ENCODE results near the gene RBMS1.

Gene RBMS1

GRCh38 chr2:160292225-160292624, 201.4 kb downstream of the RBMS1 start:
- H3K9me2 ChIP-seq (replicated peaks; ENCODE audit: low read depth, low read length): no peaks in the 10 kb centered on the region
- no peak overlapping the region for H3K4me2 ChIP-seq (ENCODE audit: low read depth, low read length, poor library complexity, severe bottlenecking)
- no peak overlapping the region for H2AFZ ChIP-seq (ENCODE audit: low read length)
- no peaks in the 10 kb centered on the region for H3K9me3 ChIP-seq (ENCODE audit: insufficient read depth, low read depth, low read length)
- H3K36me3 ChIP-seq (ENCODE audit: insufficient read depth, low read length): peaks cover 32% of the 10 kb centered on the region
- no peak overlapping the region for H3K9ac ChIP-seq (ENCODE audit: low read depth, low read length, poor library complexity, severe bottlenecking)
- H3K4me1 ChIP-seq (ENCODE audit: insufficient read depth, low read length, poor library complexity, severe bottlenecking): peaks cover 42% of the 10 kb centered on the region
- no peak overlapping the region for H3K4me3 ChIP-seq (ENCODE audit: low read length, poor library complexity, severe bottlenecking)
- no peaks in the 10 kb centered on the region for H3K79me2 ChIP-seq (ENCODE audit: insufficient read depth, low read length)
- no peaks in the 10 kb centered on the region for H3F3A ChIP-seq (ENCODE audit: low read depth)
- TF ChIP-seq CTCF (conservative IDR thresholded peaks at IDR 0.05; ENCODE audit: low read length) (peak; percentile 55), EZH2phosphoT487 (IDR thresholded peaks at IDR 0.05; ENCODE audit: borderline replicate concordance) (no peak)
- no peaks in the 10 kb centered on the region for H3K27me3 ChIP-seq (ENCODE audit: insufficient read depth, low read length, poor library complexity, severe bottlenecking)
- peaks cover 3% of the 10 kb centered on the region for H4K20me1 ChIP-seq (ENCODE audit: insufficient read depth, low read length, poor library complexity, severe bottlenecking)

GRCh38 chr2:160291382-160291781, 202.2 kb downstream of the RBMS1 start:
- Histone ChIP-seq H3K79me2 (ENCODE audit: insufficient read depth, low read length) (no peaks in the 10 kb centered on the region), H3K36me3 (ENCODE audit: insufficient read depth, low read length) (peaks cover 31% of the 10 kb centered on the region; the same call in 1 of the 2 replicates), H2AFZ (ENCODE audit: low read length) (no peak overlapping the region), H3K9ac (ENCODE audit: low read depth, low read length, poor library complexity, severe bottlenecking) (peak overlapping the region; percentile 21), H3K9me2 (replicated peaks; ENCODE audit: low read depth, low read length) (no peaks in the 10 kb centered on the region), H3F3A (ENCODE audit: low read depth) (no peaks in the 10 kb centered on the region), H3K27me3 (ENCODE audit: insufficient read depth, low read length, poor library complexity, severe bottlenecking) (no peaks in the 10 kb centered on the region), H3K4me1 (ENCODE audit: insufficient read depth, low read length, poor library complexity, severe bottlenecking) (peaks cover 42% of the 10 kb centered on the region), H4K20me1 (ENCODE audit: insufficient read depth, low read length, poor library complexity, severe bottlenecking) (peaks cover 3% of the 10 kb centered on the region), H3K4me2 (ENCODE audit: low read depth, low read length, poor library complexity, severe bottlenecking) (peak overlapping the region; percentile 45), H3K4me3 (ENCODE audit: low read length, poor library complexity, severe bottlenecking) (no peak overlapping the region), H3K9me3 (ENCODE audit: insufficient read depth, low read depth, low read length) (no peaks in the 10 kb centered on the region)
- TF ChIP-seq EZH2phosphoT487 (IDR thresholded peaks at IDR 0.05; ENCODE audit: borderline replicate concordance) (no peak), CTCF (conservative IDR thresholded peaks at IDR 0.05; ENCODE audit: low read length) (0 out of 2 replicates have a peak, but pooled peaks have one; percentile 7)

- Histone ChIP-seq H4K20me1 (ENCODE audit: insufficient read depth, low read length, poor library complexity, severe bottlenecking) (peaks cover 3% of the 10 kb centered on the region), H3K4me3 (ENCODE audit: low read length, poor library complexity, severe bottlenecking) (no peak overlapping the region), H3K36me3 (ENCODE audit: insufficient read depth, low read length) (peaks cover 29% of the 10 kb centered on the region; the same call in 1 of the 2 replicates), H3K4me1 (ENCODE audit: insufficient read depth, low read length, poor library complexity, severe bottlenecking) (peaks cover 36% of the 10 kb centered on the region), H3F3A (ENCODE audit: low read depth) (no peaks in the 10 kb centered on the region), H3K9ac (ENCODE audit: low read depth, low read length, poor library complexity, severe bottlenecking) (peak overlapping the region; percentile 21), H3K27me3 (ENCODE audit: insufficient read depth, low read length, poor library complexity, severe bottlenecking) (no peaks in the 10 kb centered on the region), H3K9me2 (replicated peaks; ENCODE audit: low read depth, low read length) (no peaks in the 10 kb centered on the region), H3K79me2 (ENCODE audit: insufficient read depth, low read length) (no peaks in the 10 kb centered on the region), H3K4me2 (ENCODE audit: low read depth, low read length, poor library complexity, severe bottlenecking) (peak overlapping the region; percentile 45), H2AFZ (ENCODE audit: low read length) (no peak overlapping the region), H3K9me3 (ENCODE audit: insufficient read depth, low read depth, low read length) (no peaks in the 10 kb centered on the region)
- TF ChIP-seq CTCF (conservative IDR thresholded peaks at IDR 0.05; ENCODE audit: low read length): no peak
- no peak for TF ChIP-seq EZH2phosphoT487 (IDR thresholded peaks at IDR 0.05; ENCODE audit: borderline replicate concordance)
Observed at GRCh38 chr2:160290598-160290997, 203.0 kb downstream of the RBMS1 start.
